ENCODE data around the gene RFX3.

DNA sequence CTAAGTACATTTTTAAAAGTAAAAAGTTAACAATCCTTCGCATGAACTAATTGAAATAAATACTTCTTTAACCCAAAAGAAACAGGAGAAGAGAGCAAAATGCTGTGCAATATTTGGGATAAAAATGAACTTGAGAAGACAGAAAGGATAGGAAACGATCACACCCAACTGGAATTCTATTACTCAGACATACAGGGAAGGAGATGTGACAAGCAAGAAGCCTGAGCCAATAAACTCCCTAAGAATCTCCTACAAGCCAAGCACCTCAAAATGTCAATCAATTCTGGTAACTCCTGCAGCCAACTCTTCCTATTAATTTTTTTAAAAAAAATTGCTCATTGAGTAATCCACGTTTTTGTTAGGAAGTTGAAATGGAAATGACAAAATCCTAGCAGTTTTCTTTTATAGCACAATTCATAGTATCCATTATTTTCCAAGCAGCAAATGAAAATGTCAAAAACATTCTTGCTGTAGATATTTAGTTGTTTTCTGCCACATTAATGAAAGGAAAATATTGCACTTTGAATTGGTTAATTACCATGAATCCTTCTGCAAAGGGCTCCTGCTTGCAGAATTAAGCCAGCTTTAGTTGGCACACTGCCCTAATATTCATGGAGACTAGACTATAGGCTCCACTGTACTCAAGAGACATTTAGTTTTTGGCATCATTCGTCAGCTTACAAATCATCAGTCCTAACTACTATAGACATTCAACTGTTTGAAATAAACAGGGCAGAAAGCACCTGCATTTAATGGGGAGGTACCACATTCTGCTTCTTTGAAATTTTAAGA, 89.0 kb downstream of the RFX3 start:
- TF ChIP-seq, protein P1, sequence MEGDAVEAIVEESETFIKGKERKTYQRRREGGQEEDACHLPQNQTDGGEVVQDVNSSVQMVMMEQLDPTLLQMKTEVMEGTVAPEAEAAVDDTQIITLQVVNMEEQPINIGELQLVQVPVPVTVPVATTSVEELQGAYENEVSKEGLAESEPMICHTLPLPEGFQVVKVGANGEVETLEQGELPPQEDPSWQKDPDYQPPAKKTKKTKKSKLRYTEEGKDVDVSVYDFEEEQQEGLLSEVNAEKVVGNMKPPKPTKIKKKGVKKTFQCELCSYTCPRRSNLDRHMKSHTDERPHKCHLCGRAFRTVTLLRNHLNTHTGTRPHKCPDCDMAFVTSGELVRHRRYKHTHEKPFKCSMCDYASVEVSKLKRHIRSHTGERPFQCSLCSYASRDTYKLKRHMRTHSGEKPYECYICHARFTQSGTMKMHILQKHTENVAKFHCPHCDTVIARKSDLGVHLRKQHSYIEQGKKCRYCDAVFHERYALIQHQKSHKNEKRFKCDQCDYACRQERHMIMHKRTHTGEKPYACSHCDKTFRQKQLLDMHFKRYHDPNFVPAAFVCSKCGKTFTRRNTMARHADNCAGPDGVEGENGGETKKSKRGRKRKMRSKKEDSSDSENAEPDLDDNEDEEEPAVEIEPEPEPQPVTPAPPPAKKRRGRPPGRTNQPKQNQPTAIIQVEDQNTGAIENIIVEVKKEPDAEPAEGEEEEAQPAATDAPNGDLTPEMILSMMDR (IDR thresholded peaks at IDR 0.05; ENCODE audit: low read length) = no peak
- no peak for TF ChIP-seq EZH2 (IDR thresholded peaks at IDR 0.05; ENCODE audit: borderline replicate concordance, low read length)

All from OCI-LY1 (cell line).